ENCODE results near the gene CEP78.

The CEP78 gene

DNA sequence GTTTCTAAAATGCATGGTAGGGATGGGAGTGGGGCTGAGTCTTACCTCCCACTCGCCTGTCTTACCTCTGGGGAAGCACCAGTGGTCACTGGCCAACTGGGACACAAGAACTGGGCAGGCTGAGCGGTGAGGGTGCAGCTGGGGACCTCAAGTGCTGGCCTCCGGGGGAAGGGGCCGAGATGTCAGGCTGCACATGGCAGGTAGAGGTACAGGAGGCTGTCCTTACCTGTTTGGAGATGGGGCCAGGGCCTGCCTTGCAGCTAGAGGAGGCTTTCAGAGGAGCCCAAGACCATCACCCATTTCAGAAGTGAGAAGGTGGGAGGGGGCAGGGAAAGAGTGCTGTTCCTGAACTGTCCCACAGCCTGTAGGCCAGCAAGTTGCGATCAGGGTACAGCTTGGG is 75.2 kb downstream of the CEP78 start:
- DNase-seq, result no peak

DNA sequence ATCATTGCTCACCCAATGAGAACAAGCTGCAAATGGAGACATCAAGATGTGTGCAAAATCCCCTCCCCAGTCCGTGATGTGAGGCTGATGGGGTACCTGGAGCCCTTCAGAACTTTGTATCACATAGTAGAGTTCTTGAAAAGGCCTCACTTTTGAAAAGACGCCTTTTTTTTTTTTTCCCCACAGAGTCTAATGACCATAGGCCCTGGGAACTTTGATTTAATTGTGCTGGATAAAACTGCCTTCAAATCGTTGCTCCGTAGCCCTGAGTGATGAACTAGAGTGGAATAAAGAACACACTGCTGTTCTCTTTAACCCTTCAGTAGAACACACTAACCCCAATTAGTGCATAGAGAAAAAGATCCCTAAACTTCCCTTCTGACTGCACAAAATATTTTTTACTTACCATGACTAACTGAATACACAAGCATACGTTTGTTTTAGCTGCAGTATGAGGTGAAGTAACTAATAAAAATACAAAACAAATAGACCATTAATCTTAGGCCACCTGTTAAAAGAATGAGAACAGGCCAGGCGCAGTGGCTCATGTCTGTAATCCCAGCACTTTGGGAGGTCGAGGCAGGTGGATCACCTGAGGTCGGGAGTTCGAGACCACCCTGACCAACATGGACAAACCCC is 76.1 kb downstream of the CEP78 start:
- DNase-seq, result no peak

DNA sequence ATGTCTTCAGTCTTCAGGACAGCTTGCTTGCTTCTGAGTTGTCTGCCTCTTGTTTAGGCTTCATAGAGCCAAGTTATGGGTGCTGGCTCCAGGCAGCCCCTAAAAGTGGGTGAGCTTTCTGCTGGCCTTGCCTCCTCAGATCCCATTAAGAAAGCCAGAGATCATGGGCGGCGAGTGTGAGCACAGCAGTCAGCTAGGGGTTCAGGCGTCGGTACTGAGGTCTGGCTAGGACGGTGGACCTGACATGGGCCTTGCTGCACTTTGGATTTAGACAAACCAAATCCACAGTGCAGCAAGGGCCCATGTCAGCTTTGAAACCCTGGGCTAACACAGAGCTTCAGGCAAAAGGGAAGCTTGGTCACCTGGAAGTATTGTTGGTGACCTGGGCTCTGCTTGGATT is 78.7 kb downstream of the CEP78 start:
- no peak for DNase-seq

DNA sequence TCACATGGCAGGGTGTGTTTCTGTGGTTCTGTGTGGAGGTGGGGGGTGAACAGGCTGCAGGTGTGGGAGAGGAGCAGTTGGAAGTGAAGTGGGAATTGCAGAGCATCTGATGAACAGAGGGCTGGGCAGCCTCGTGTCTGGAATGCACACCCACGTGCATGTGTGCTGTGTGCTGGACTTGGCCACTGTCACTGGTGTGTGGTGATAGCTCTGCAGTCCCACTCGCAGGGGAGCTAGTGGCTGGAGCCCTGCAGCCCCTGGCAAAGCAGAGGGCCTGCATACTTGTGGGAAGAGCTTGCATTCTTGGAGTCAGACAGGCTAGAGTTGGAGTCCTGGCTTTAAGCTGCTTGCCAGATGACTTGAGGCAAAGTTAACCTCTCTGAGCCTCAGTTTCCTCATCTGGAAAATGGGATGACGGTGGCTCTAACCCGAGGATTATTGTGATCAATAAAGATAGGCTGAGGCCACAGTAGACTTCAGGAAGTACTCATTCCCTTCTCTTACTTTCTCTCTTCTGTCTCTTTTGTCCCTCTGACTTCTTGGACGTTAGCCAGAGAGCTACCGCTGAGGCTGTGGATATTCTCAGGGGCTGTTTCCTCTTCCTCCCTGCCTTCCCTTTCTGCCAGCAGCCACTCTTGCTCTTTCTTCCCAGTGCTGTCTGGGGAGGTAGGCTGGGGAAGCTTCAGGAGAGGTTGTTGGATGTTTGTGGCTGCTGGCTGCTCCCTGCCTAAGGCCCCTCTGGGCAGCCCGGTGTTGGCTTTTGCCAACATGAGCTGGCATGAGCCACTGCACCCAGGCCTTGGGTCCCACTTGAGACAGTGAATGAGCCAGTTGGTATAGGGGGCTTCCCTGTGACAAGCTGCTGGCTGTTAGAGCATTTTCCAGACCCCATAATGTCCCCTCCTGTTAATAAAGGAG is 79.3 kb downstream of the CEP78 start:
- no peak for DNase-seq

DNA sequence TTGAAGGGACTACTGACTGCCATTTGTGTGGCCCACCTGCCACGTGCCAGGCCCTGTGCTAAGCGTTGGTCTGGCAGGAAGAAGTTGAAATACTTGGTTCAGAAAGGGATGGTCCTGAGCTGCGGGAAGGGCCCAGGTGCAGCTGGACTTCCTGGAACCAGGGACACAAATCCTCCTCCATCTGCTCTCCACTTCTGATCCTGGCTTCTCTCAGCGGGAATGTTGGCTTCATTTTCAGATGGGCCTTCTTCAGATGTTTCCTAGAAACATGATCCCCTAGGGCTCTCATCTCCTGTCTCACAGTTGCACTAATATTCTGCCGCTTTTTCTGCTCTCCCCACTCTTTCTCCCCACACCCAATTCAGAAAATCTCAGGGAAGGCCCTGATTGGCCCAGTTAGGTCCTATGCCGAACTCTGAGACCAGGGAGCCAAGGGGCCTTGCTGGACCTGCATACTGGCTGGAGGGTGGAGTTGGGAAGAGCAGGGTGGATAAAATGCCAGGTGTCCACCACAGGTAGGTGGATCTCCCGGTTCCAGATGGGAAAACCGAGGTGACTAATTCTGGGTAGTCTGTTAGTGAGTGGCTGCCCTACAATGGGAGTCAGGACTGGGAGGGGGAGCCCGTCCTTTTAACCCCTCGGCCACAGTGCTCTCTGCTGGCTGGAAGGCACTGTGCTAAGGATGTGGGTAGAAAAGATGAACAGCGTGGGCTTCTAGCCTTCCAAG is 80.5 kb downstream of the CEP78 start:
- peak; percentile 41 for DNase-seq

DNA sequence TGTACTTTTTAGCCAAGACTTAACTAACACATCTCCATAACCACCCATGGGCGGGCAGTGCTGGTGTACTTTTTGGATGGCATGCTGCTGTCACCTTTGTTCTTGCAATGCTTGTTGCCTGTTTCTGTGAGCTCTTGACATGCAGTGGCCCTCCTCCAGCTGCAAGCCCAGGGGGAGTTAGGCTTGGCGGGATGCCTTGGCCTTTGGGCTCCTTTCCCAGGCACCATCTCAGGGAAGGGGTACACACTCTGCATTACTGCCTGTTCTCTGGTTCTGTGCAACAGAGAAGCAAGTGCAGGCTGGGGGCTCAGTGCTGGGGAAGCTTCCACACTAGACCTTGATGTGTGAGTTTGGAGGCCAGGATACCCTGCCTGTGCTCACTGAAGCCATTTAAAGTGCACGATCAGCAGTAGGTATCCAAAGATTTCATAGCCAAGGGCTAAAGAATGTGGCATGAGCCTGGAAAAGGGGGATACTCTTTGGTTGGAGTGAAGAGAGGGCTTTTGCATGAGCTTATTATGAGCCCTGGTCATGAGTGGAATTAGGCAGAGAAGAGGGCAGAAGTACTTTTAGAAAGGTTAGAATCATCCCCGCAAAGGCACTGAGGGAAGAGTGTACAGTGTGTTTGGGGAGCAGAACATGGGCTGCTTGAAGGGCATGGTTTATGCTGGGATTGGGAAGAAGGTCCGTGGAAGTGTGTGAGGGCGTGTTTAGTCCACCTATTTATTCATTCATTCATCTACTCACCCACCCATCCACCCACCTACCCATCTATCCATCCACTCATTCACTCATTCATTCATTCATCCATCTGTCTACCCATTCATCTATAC is 83.5 kb downstream of the CEP78 start:
- no peak for DNase-seq

DNA sequence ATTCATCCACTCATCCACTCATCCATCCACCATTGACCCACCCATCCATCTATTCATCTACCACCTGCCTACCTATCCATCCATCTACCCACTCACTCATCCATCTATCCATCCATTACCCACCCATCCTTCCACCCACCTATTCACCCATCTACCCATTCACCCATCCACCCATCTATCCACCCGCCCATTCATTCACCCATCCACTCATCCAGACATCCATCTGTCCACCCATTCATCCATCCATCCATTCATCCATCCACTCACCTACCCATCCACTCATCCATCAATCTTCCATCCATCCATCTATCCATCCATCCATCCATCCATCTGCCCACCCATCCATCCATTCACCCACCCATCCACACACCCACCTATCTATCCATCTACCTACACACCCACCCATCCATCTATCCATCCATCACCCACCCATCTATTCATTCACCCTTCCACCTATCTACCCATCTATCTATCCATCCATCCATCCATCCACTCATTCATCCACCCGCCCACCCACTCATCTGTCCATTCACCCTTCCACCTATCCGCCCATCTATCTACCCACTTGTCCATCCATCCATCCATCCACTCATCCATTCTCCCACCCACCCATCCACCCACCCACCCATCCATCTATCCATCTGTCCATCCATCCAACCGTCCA is 84.3 kb downstream of the CEP78 start:
- no peak for DNase-seq

DNA sequence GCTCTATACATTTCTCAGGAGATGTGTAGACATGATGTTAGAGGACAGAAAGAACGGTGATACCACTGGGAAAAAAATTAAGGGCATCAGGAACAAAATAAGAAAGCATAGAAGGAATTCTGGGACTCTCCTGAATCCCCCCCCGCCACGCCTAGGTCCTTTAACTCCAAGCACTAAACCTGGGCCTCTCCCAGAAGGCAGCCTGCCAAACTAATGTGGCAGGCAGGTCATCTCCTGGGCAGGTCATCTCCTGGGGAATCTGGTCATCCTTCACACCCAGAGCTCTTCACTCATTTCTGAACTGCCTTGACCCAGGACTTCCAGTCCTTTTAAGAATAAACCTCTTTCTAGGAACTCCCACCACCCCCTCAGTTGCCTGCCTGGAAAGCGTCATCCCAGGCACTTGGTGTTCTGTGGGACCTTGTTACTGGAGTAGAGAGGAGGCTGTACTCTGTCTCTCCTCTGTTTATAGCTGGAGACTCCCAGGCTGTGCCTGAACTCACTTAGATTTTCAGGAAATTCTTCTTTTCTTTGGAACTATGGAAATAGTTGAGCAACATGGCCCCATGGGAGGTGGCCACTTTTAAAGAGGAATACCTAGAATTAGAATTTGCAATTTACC is 85.1 kb downstream of the CEP78 start:
- DNase-seq, result no peak

DNA sequence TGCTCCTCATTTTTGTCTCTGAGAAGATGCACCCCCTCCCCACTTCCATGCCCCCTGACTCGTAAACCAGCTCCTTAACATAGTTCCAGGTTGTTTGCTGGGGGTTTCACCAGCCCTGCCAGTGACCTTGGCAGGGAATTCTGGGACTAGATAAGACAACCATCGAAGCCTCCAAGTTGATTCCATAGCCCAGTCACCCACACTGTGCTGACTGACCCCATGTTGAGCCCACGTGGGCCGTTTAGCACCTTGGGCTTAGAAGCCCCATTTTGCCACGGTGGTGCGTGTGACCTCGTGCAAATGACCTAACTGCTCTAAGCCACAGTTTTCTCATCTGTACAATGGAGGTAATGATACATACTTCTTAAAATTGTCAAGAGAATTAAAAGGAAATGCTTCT is 85.6 kb downstream of the CEP78 start:
- DNase-seq, result no peak

DNA sequence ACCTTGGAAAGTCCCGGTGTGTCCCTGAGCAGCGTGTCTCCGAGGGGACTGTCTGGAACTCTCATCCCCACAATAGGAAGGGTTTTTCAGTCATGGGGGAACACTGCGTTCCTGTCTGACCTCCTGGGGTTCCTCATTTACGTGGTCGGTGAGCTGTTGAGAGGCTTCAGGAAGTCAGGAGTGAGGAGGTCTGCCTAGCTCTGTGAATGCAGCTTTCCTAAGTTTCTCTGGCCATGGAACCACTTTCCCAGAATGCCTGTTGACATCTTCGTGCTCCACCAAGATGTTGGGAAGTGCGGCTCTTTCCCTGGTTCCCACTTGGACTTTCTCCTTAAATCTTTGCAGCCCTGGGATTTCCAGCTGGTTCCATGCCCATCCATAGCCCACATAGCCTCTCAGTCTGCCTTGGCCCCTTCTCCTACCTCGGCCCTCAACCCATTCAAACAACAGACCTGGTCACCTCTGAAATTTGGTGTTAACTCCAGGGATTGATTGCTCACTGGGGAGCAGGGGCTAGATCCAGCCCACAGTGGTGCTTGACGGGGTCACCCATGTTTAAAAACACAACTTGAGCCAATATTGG is 88.3 kb downstream of the CEP78 start:
- no peak for DNase-seq

DNA sequence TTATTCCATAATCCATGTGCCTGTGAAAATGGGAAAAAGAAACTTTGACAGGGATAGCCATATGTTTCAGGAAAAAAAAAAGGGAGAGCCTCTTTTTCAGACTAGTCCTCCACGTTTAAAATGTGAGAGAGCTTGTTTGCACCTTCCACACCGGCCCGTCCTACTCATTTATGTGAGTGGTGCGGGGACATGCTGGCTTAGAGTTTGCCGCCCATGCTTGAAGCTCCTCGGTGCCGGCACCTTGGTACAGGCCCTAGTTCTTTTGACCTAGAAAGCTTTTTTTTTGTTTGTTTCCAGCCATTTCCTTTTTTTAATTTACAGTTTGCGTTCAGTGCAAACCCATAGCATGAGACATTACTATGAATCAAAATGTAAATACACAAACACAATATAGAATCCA is 88.8 kb downstream of the CEP78 start:
- DNase-seq, result no peak

DNA sequence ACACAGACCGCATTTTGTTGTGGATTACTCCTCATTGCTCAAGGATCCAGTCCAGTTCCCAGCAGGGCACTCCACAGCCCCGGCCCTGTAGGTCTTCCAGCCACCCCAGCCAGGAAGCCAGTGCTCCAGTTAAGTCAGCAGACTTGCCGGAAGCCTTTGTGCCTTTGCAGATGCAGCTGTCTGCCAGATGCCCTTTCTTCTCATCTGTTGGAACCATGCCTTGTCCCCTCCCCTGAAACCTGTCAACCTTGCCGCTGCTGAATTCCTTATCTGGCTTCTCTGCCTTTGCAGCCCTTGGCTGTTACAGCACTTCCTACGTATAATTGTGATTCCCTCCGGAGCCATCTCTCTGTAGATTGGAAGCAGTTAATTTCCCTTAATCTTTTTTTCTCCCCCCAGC is 89.5 kb downstream of the CEP78 start:
- no peak for DNase-seq

DNA sequence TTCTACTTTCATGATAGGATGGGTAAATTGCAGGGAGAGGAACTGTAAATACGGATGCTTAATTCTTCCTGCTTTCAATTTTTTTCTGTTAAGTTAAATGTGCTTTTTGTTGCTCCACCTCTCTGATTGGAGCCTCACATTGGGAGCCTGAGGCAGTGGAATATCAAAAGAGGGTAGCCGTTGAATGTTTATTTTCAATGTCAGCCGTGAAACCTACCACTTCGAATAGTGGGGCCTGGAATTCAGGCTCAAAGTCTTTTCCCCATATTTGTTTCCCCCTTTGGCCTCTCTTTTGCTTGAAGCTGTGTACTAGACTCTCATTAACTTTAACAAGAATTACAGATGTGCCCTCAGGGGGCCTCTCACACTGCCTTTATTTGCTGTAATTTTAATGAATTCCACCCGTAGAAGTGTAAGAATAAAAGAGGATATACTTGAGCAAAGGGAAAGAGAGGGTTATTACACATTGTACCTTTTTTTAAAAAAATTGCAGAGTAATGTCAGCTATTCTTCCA is 90.0 kb downstream of the CEP78 start:
- no peak for DNase-seq

DNA sequence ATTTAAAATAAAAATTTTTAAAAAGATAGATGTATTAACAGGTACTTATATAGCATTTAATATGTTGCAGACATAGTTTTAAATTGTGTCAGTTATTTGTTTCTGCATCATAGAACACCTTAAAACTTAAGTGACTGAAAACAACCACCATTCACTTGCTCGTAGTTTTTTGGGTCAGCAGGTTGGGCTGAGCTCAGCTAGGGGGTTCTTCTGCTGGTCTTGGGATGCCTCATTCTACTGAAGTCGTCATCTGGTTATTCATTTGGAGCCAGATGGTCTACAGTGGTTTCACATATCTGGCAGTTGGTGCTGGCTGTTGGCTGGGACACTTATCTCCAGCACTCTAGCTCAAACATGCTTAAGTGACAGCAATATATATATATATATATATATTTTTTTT is 90.7 kb downstream of the CEP78 start:
- no peak for DNase-seq
